PFSK-1 (cell line): ENCODE measurements around the gene TBC1D3B.

ENCODE experiments used
- FOXP2 ChIP-seq: optimal IDR thresholded peaks from 2 replicates; pipeline ENCODE3; 2011; ENCODE audit warnings: borderline replicate concordance, control low read depth, inconsistent platforms; ENCODE audit not compliant: insufficient read depth; ENCODE audit errors: extremely low read length, extremely low read depth
- POLR2AphosphoS5 ChIP-seq: IDR thresholded peaks from 2 replicates; pipeline ENCODE4 v1.6.1; 2012; ENCODE audit warnings: low read depth, mild to moderate bottlenecking, control low read depth, low read length, moderate library complexity
- SIN3A ChIP-seq: IDR thresholded peaks from 2 replicates; pipeline ENCODE4 v1.6.1; 2012; ENCODE audit warnings: mild to moderate bottlenecking, low read length, moderate library complexity, borderline replicate concordance; ENCODE audit not compliant: insufficient read depth
- TAF1 ChIP-seq: IDR thresholded peaks from 2 replicates; pipeline ENCODE4 v1.6.1; 2012; ENCODE audit warnings: low read length, control low read depth, borderline replicate concordance; ENCODE audit not compliant: insufficient read depth
- TF ChIP-seq, protein P1 (sequence below), 2 experiments: IDR thresholded peaks; 2 replicates each; pipeline versions ENCODE4 v1.6.1 to v1.8.0; 2011 to 2012; ENCODE audit warnings: low read depth in 2 of 2, low read length in 2 of 2, control low read depth in 1 of 2, inconsistent platforms in 1 of 2, mild to moderate bottlenecking in 1 of 2, moderate library complexity in 1 of 2; ENCODE audit not compliant: insufficient read depth in 1 of 2

DNA sequence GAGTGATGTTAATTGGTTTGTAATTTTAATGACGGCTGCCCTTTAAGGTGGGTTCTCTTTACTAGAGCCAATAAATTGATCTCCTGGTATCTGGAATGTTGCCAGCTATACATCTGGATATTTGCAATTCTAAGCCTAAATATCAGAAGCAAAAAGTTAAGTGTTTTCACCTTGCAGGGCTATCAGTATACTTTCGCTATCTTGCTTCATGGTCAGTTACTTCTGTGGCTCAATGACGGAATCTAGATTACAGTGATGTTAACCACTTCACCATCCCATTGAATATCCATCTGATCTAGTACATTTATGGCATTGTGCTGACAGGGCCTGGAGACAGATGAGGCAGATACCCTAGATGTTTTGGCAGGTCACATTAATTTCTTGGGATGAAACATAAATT is 44.5 kb downstream of the TBC1D3B start:
- TF ChIP-seq SIN3A (no peak), POLR2AphosphoS5 (no peak), TAF1 (no peak), FOXP2 (no peak)
- TF ChIP-seq, protein P1, sequence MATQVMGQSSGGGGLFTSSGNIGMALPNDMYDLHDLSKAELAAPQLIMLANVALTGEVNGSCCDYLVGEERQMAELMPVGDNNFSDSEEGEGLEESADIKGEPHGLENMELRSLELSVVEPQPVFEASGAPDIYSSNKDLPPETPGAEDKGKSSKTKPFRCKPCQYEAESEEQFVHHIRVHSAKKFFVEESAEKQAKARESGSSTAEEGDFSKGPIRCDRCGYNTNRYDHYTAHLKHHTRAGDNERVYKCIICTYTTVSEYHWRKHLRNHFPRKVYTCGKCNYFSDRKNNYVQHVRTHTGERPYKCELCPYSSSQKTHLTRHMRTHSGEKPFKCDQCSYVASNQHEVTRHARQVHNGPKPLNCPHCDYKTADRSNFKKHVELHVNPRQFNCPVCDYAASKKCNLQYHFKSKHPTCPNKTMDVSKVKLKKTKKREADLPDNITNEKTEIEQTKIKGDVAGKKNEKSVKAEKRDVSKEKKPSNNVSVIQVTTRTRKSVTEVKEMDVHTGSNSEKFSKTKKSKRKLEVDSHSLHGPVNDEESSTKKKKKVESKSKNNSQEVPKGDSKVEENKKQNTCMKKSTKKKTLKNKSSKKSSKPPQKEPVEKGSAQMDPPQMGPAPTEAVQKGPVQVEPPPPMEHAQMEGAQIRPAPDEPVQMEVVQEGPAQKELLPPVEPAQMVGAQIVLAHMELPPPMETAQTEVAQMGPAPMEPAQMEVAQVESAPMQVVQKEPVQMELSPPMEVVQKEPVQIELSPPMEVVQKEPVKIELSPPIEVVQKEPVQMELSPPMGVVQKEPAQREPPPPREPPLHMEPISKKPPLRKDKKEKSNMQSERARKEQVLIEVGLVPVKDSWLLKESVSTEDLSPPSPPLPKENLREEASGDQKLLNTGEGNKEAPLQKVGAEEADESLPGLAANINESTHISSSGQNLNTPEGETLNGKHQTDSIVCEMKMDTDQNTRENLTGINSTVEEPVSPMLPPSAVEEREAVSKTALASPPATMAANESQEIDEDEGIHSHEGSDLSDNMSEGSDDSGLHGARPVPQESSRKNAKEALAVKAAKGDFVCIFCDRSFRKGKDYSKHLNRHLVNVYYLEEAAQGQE (IDR thresholded peaks at IDR 0.05; ENCODE audit: insufficient read depth in 1 of 2, low read depth in 2 of 2, low read length in 2 of 2) = no peak
